Measurements from ENCODE around the gene UBA5.
"Not testable (repeated sequence)": the region's sequence is repeated elsewhere in the genome, so short reads cannot be mapped to it uniquely, and the experiment has no call there.

The UBA5 gene

GRCh38 chr3:132660052-132660810 is at the start of gene UBA5:
UBA5 (plus strand) TSS chr3:132660329; CDS start chr3:132660538, 209 bp downstream.
- DNase-seq = peak; percentile 30

DNA sequence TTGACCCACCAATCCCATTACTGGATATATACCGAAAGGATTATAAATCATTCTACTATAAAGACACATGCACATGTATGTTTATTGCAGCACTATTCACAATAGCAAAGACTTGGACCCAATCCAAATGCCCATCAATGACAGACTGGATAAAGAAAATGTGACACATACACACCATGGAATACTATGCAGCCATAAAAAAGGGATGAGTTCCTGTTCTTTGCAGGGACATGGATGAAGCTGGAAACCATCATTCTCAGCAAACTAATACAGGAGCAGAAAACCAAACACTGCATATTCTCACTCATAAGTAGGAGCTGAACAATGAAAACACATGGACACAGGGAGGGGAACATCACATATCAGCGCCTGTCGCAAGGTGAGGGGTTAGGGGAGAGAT is 44.8 kb upstream of the UBA5 start:
- DNase-seq = not testable (repeated sequence)

DNA sequence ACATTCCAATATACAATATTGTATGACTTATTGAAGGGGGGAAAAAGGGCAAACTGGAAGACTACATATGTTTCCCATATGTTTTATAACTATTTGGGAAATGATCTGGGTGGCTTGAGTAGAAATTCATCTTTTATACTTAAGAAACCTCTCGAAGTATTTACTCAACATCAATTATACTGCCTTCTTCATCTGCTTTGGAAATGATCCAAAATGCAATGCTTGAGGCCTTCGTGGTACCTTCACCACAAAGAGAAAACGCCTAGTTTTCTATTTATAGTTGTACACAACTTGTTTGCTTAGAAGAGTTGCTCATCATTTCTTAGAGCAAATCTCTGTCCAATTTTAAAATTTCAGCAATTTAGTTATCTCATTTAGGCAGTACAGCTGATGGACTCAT is 44.2 kb upstream of the UBA5 start:
- DNase-seq = no peak

DNA sequence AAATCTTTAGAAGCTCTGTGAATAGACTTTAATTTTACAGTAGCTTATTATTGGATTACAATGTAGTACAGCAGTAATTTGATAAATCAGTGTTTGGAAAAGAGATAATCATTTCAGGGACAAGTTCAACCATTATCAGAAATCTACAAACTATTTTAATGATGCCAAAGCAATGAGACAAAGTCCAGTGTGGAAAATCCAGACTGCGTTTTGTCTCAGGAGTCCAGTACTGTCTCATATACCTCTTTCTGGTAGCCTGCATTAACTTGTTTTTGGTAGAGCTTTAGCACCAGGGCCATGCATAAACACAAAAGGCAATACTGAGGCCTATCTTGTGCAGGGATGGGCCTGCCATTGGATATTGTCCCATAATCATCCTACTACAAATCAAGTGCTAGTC is 43.3 kb upstream of the UBA5 start:
- DNase-seq = no peak

GRCh38 chr3:132622148-132622547 is 38.0 kb upstream of the UBA5 start:
- no peak for DNase-seq

DNA sequence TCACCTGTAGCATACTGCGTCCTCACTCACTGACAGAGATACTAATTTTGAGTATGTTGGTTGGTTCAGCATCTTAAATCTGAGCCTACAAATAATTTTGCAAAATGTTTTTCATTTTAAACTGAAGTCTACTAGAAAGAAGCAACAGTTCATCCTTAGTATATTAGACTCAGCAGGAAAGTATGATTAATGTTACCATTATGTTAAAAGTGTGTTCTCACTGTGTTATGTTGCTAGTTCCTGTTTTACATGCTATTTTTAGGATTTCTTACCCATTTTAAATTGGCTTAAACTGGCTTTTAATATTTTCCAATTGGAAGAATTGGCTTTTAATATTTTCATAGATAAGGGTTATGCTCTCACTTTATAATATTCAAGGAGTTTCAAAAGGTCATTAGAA is 37.4 kb upstream of the UBA5 start:
- DNase-seq = no peak

DNA sequence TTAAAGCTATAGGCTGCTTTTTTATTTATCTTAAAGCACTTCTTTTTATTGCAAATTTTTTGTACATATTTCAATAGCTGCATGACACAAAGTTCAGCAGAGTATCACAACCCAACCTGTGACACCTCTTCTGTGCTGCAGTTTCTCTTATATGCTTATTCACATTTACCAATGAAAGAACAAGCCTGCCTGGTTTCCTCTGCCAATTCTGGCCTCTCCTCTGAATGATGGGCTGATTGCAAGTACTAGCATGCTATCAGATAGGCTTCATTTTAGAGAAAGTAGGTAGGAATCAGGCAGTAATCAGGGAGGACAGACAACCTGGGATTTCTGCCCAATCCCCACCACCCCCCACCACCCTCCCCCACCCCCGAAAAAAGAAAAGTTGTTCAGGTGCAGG is 36.5 kb upstream of the UBA5 start:
- no peak for DNase-seq

- no peak for DNase-seq
Observed at GRCh38 chr3:132624790-132625189, 35.3 kb upstream of the UBA5 start.

GRCh38 chr3:132625613-132626012 is 34.5 kb upstream of the UBA5 start:
- no peak for DNase-seq

- no peak for DNase-seq
Observed at GRCh38 chr3:132626955-132627354, 33.2 kb upstream of the UBA5 start.

DNA sequence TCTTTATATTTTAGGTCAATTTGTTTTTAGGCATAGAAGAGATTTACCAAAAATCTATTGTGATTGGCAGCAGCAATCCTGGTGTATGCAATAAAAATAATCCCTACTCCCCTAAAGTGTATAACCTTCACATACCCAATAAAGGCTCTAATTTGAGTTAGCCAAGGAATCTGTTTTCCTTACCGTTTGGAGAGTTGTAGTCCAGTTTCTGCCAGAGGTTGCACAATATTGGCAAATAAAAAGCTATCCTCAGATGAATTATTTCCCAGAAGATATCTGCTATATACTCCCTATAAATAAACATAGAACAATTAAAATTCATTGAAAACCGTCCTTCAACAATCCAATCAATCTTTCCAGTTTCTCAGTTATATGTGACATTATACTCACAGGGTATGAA is 32.0 kb upstream of the UBA5 start:
- DNase-seq = no peak

- DNase-seq = no peak
Observed at GRCh38 chr3:132629928-132630327, 30.2 kb upstream of the UBA5 start.

DNA sequence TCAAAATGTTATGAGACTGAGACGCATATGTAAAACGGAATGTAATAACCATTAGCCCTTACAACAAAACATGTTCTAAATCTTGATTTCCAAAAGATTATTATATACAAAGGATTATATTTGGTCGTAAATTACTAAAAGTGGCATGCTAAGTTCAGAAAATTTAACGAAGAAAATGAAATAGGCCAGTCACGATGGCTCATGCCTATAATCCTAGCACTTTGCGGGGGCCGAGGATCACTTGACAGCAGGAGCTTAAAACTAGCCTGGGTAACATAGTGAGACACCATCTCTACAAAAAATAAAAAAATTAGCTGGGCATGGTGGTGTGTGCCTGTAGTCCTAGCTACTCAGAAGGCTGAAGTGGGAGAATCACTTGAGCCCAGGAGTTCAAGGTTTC is 29.5 kb upstream of the UBA5 start:
- DNase-seq = no peak

- DNase-seq = no peak
Observed at GRCh38 chr3:132635052-132635451, 25.1 kb upstream of the UBA5 start.

DNA sequence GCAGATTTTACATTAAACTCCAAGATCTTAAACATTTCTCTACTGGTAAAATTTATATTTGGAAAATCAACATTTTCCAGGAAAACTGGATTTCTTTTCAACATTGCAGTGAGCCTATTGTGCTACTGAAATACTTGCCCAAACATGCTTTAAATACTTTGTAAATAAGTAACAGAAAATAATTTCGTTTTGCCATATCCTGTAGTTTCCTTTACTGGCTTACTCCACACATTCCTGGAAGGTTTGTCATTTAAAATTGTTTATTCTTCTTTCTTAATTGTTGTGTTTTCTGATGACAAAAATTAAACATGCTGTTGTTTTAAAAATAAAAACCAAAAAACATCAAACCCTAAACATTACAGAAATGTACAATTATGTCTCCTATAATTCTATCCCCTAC is 22.5 kb upstream of the UBA5 start:
- no peak for DNase-seq

- DNase-seq = no peak
Observed at GRCh38 chr3:132638706-132639105, 21.4 kb upstream of the UBA5 start.

DNA sequence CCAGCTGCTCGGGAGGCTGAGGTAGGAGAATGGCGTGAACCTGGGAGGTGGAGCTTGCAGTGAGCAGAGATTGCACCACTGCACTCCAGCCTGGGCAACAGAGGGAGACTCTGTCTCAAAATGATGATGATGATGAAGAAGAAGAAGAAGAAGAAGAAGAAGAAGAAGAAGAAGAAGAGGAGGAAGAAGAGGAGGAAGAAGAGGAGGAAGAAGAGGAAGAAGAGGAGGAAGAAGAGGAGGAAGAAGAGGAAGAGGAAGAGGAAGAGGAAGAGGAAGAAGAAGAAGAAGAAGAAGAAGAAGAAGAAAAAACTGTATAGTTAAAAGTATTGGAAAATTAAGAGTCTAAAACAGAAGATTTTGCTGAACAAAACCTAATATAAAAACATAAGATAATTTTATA is 18.7 kb upstream of the UBA5 start:
- not testable (repeated sequence) for DNase-seq

GRCh38 chr3:132641837-132642538 is 18.1 kb upstream of the UBA5 start:
- DNase-seq = no peak

DNA sequence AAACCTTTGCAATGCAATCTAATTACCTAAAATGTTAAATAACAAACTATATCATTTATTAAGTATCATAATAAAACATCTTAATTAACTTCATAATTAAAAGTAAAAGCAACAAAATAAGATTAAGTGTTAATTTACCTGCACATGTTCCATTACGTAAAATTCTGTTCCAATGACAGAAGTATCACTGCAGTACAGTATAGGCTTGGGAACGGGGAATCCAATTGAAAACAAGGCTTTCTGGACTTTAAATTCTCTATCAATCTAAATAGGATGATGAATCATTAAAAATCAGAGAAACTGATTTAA is 17.6 kb upstream of the UBA5 start:
- no peak for DNase-seq

- no peak for DNase-seq
Observed at GRCh38 chr3:132643366-132643765, 16.8 kb upstream of the UBA5 start.

GRCh38 chr3:132645058-132645457 is 15.1 kb upstream of the UBA5 start:
- no peak for DNase-seq

GRCh38 chr3:132650153-132650552 is 10.0 kb upstream of the UBA5 start:
- no peak for DNase-seq

DNA sequence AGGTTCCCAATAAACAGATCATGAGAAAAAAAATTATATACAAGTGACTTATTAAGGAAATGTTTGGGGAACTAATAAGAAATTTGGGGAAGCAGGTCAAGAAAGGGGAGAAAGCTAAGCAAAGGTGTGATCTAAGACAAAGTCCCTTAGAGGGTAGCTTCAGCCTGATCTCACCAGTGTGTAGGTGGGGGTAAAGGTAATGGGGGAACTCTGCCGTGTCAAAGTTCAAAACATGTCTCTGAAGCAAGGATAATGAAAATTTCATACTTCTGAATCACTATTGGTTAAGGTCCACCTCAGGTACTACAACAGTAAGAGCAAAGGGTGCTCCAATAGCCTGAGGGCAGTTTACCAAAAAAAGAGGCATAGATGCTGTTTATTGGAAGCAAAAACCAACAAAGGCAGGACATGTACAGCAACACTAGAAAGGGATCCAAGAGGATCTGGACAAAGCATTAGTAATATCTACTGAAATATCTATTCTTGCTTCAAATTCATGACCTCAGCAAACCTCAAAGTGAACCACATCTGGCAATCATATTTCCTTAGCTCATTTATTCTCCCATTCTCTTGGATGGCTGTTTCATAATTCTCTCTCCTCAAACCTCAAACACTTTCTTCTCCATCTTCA is 7.4 kb upstream of the UBA5 start:
- no peak for DNase-seq

GRCh38 chr3:132654190-132654589 is 5.9 kb upstream of the UBA5 start:
- no peak for DNase-seq

Measured in GOT3 (cell line).